H1 (cell line): Measurements from ENCODE around the gene EML1. TPM values are rescaled to one million over a fixed set of nuclear protein-coding genes. Genes with fewer than 3 reads are reported as not detected.

ENCODE experiments used
- CTCF ChIA-PET: fragments of 300-600 bp; sonication (Branson Sonifier 250); formaldehyde crosslinking; loops from one replicate; lab custom pipeline; 2021; ENCODE audit not compliant: partially characterized antibody; lab: Charles Lee
- POLR2A ChIA-PET: fragments of 300-600 bp; sonication (Branson Sonifier 250); formaldehyde crosslinking; loops from one replicate; lab custom pipeline; 2021; ENCODE audit warnings: inconsistent platforms; ENCODE audit not compliant: partially characterized antibody; lab: Charles Lee
- DNase-seq, 2 experiments: peaks; one replicate each; pipeline versions ENCODE4 v3.0.0 to v3.0.0-alpha.2; 2010 to 2022; ENCODE audit warnings: low spot score in 2 of 2, low read depth in 1 of 2, mixed read lengths in 1 of 2
- FAIRE-seq: peaks from 2 replicates; lab custom pipeline; 2011; peaks lifted over from hg19 to GRCh38; lab: Jason Lieb, UNC
- H2AFZ ChIP-seq: 2 replicates; pipeline ENCODE4 v1.8.1; 2012; ENCODE audit warnings: low read length, inconsistent platforms
- H2AK5ac ChIP-seq: 2 replicates; pipeline ENCODE4 v1.6.1; 2013; ENCODE audit warnings: low read depth, low read length
- H2BK120ac ChIP-seq: replicated peaks from 2 replicates; pipeline ENCODE3; 2013; ENCODE audit warnings: low read depth, low read length, inconsistent platforms
- H2BK12ac ChIP-seq: 2 replicates; pipeline ENCODE4 v1.6.1; 2013; ENCODE audit warnings: low read depth, low read length
- H2BK15ac ChIP-seq: 2 replicates; pipeline ENCODE4 v1.6.1; 2013; ENCODE audit warnings: low read length
- H2BK20ac ChIP-seq: 2 replicates; pipeline ENCODE4 v1.6.1; 2013; ENCODE audit warnings: low read length
- H2BK5ac ChIP-seq: 2 replicates; pipeline ENCODE4 v1.6.1; 2013; ENCODE audit warnings: low read depth, low read length
- H3K14ac ChIP-seq: 2 replicates; pipeline ENCODE4 v1.6.1; 2013; ENCODE audit warnings: inconsistent platforms; ENCODE audit not compliant: insufficient read length
- H3K18ac ChIP-seq: 2 replicates; pipeline ENCODE4 v1.6.1; 2013; ENCODE audit warnings: low read length; ENCODE audit errors: extremely low read depth
- H3K23ac ChIP-seq: 2 replicates; pipeline ENCODE4 v1.6.1; 2013; ENCODE audit warnings: inconsistent platforms; ENCODE audit not compliant: insufficient read length
- H3K23me2 ChIP-seq: 2 replicates; pipeline ENCODE4 v1.6.1; 2013; ENCODE audit warnings: low read depth, low read length
- H3K27ac ChIP-seq: 2 replicates; pipeline ENCODE4 v1.6.1; 2011; ENCODE audit warnings: low read depth, low read length, inconsistent platforms
- H3K27me3 ChIP-seq, 4 experiments: replicated peaks in 1 of 4; 1 replicate in 1 of 4; 2 replicates in 3 of 4; pipeline versions ENCODE4 v1.6.1 to v1.8.1; 2011 to 2013; ENCODE audit warnings: low read length in 3 of 4, mild to moderate bottlenecking in 3 of 4, inconsistent platforms in 2 of 4, mixed read lengths in 2 of 4, moderate library complexity in 1 of 4; ENCODE audit not compliant: control insufficient read depth in 3 of 4, insufficient read depth in 3 of 4; ENCODE audit errors: extremely low read depth in 1 of 4
- H3K36me3 ChIP-seq, 4 experiments: 2 replicates each; pipeline versions ENCODE4 v1.6.1 to v1.8.1; 2011 to 2013; ENCODE audit warnings: mild to moderate bottlenecking in 4 of 4, low read length in 3 of 4, moderate library complexity in 2 of 4, control low read depth in 1 of 4, inconsistent platforms in 1 of 4; ENCODE audit not compliant: insufficient read depth in 4 of 4, control insufficient read depth in 2 of 4
- H3K4ac ChIP-seq: replicated peaks from 2 replicates; pipeline ENCODE3; 2013; ENCODE audit warnings: low read length, low read depth, mixed read lengths, inconsistent platforms; ENCODE audit not compliant: insufficient read length
- H3K4me1 ChIP-seq, 4 experiments: replicated peaks in 1 of 4; 1 replicate in 1 of 4; 2 replicates in 3 of 4; pipeline versions ENCODE4 v1.6.1 to v1.8.1; 2011 to 2013; ENCODE audit warnings: low read length in 3 of 4, inconsistent platforms in 2 of 4, mixed read lengths in 1 of 4; ENCODE audit not compliant: insufficient read depth in 4 of 4, control insufficient read depth in 3 of 4
- H3K4me2 ChIP-seq, 2 experiments: 2 replicates each; pipeline versions ENCODE4 v1.6.1 to v1.8.1; 2011 to 2013; ENCODE audit warnings: low read depth in 2 of 2, low read length in 2 of 2, control low read depth in 1 of 2, inconsistent platforms in 1 of 2, mild to moderate bottlenecking in 1 of 2; ENCODE audit not compliant: insufficient read depth in 1 of 2
- H3K4me3 ChIP-seq, 4 experiments: fragments of 200-600, 300-600 bp in 1 of 4; sonication (generic), shearing (Covaris generic), sonication (Bioruptor Twin) in 1 of 4; 2 replicates each; pipeline versions ENCODE4 v1.5.1 to v1.8.1; 2011 to 2016; ENCODE audit warnings: low read length in 4 of 4, low read depth in 3 of 4, control low read depth in 2 of 4, inconsistent platforms in 2 of 4, mild to moderate bottlenecking in 2 of 4, mixed read lengths in 1 of 4, moderate library complexity in 1 of 4; ENCODE audit not compliant: insufficient read depth in 2 of 4; ENCODE audit errors: extremely low read depth in 1 of 4
- H3K56ac ChIP-seq: replicated peaks from 2 replicates; pipeline ENCODE3; 2013; ENCODE audit warnings: low read depth, mild to moderate bottlenecking, mixed read lengths, low read length, inconsistent platforms; ENCODE audit not compliant: insufficient read length
- H3K79me1 ChIP-seq: 2 replicates; pipeline ENCODE4 v1.6.1; 2013; ENCODE audit warnings: low read depth, low read length, control low read depth
- H3K79me2 ChIP-seq, 2 experiments: 2 replicates each; pipeline versions ENCODE4 v1.6.1 to v1.8.1; 2012 to 2013; ENCODE audit warnings: low read length in 2 of 2, mild to moderate bottlenecking in 2 of 2, inconsistent platforms in 1 of 2; ENCODE audit not compliant: insufficient read depth in 2 of 2, control insufficient read depth in 1 of 2
- H3K9ac ChIP-seq, 4 experiments: replicated peaks in 1 of 4; 1 replicate in 1 of 4; 2 replicates in 3 of 4; pipeline versions ENCODE4 v1.6.1 to v1.8.1; 2011 to 2013; ENCODE audit warnings: low read depth in 3 of 4, low read length in 3 of 4, control low read depth in 2 of 4, mild to moderate bottlenecking in 2 of 4, moderate library complexity in 2 of 4, inconsistent platforms in 1 of 4; ENCODE audit errors: extremely low read depth in 1 of 4
- H3K9me3 ChIP-seq, 2 experiments: 2 replicates each; pipeline versions ENCODE4 v1.6.1 to v1.8.1; 2012 to 2013; ENCODE audit warnings: mild to moderate bottlenecking in 2 of 2, moderate library complexity in 2 of 2, control low read depth in 1 of 2, inconsistent platforms in 1 of 2, low read depth in 1 of 2, low read length in 1 of 2, mixed read lengths in 1 of 2; ENCODE audit not compliant: insufficient read depth in 2 of 2
- H4K20me1 ChIP-seq, 2 experiments: replicated peaks in 1 of 2; 2 replicates each; pipeline versions ENCODE3 to v1.8.1; 2011 to 2013; ENCODE audit warnings: inconsistent platforms in 2 of 2, low read length in 2 of 2, mild to moderate bottlenecking in 1 of 2; ENCODE audit not compliant: insufficient read depth in 2 of 2, control insufficient read depth in 1 of 2
- H4K5ac ChIP-seq: 2 replicates; pipeline ENCODE4 v1.6.1; 2013; ENCODE audit warnings: low read length, low read depth, mixed read lengths, inconsistent platforms; ENCODE audit not compliant: insufficient read length
- H4K8ac ChIP-seq: 2 replicates; pipeline ENCODE4 v1.8.0; 2013; ENCODE audit warnings: mild to moderate bottlenecking, moderate library complexity, low read length, inconsistent platforms; ENCODE audit not compliant: insufficient read depth; ENCODE audit errors: extremely low read depth
- H4K91ac ChIP-seq: replicated peaks from 2 replicates; pipeline ENCODE3; 2013; ENCODE audit warnings: low read length, mixed read lengths, inconsistent platforms; ENCODE audit not compliant: insufficient read length
- RAD21 ChIP-seq, 2 experiments: IDR thresholded peaks in 1 of 2; conservative IDR thresholded peaks in 1 of 2; 2 replicates each; pipeline ENCODE4 v1.6.1; 2011; ENCODE audit warnings: low read depth in 2 of 2, low read length in 2 of 2, improper control_type of control experiment in 1 of 2, inconsistent platforms in 1 of 2, mild to moderate bottlenecking in 1 of 2, moderate library complexity in 1 of 2
- SAP30 ChIP-seq: fragments of 300-600 bp; sonication (generic); IDR thresholded peaks from 2 replicates; pipeline ENCODE4 v1.7.1; 2012; ENCODE audit warnings: low read length, moderate library complexity, mild to moderate bottlenecking, inconsistent platforms; ENCODE audit not compliant: insufficient read depth, insufficient replicate concordance
- SRF ChIP-seq: IDR thresholded peaks from 2 replicates; pipeline ENCODE4 v1.6.1; 2011; ENCODE audit warnings: mild to moderate bottlenecking, low read depth, low read length, moderate library complexity
- TBP ChIP-seq: IDR thresholded peaks from 2 replicates; pipeline ENCODE4 v1.6.1; 2011; ENCODE audit warnings: low read depth, low read length, improper control_type of control experiment
- WGBS, 2 experiments: shearing (Covaris generic) in 1 of 2; methylation state at CpG; one replicate each; pipeline versions ENCODE4 v1.1.6 to v1.1.7; 2013 to 2015; ENCODE audit warnings: low lambda C conversion rate in 2 of 2, mixed read lengths in 2 of 2, inconsistent platforms in 1 of 2, low coverage in 1 of 2, missing lambda C conversion rate in 1 of 2; ENCODE audit not compliant: insufficient replicate concordance in 2 of 2, insufficient coverage in 1 of 2, insufficient read length in 1 of 2; ENCODE audit errors: extremely low coverage in 1 of 2, missing lambda C conversion rate in 1 of 2; 5-methylcytosine and 5-hydroxymethylcytosine counted together
- polyA plus RNA-seq, 7 experiments: library from polyadenylated mRNA; depleted of rRNA in 3 of 7; stranded (reverse) in 5 of 7; unstranded in 2 of 7; fragments of >200 nt in 5 of 7; fragments of 200-250 nt in 2 of 7; gene quantifications; 1 replicate in 5 of 7; 2 replicates in 1 of 7; 4 replicates in 1 of 7; pipeline versions ENCODE4 v1.2.1 to v1.2.3, GENCODE V29; 2011 to 2013; ENCODE audit warnings: missing spikeins in 2 of 7, mixed read lengths in 2 of 7
- total RNA-seq: library from RNA; stranded (reverse); fragmentation: NEBNext Ultra II Directional; extraction: Animal tissue kit (Norgen Biotek cat#: 25700); gene quantifications from 2 replicates; pipeline ENCODE4 v1.2.1, GENCODE V29; 2021

EML1 gene
- total and polyA plus RNA-seq, 2 of the 8 experiments (the other 6 are each of a cell fraction or from before 2014, with no cell fraction given): 11.1 to 24.7 TPM

DNA sequence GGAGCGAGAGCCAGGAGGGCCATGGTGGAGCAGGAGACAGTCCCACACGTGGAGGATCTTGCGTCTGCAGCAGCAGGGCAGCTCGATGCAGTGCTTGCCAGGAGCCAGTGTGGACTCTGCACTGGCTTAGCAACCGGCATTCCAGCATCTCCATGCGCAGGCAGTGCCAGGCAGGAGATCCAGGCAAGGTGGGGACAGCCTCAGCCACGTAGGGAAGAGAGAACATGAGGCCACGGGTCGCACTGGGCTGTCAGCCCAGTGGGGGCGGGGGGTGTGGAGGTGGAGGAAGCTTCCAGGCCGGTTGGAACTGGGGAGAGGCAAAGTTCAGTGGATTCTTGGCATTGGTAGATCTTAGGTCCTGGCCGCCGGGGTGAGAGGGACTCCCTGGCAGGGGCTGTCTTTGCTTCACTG, 151.0 kb downstream of the EML1 start:
- Histone ChIP-seq H3K23me2 (peaks cover 3% of the 10 kb centered on the region; the same call in 1 of the 2 replicates), H3K23ac (no peak overlapping the region), H3K4me2 (no peak overlapping the region), H2BK120ac (no peak overlapping the region), H3K14ac (no peak overlapping the region), H3K36me3 (peaks cover 0 to 15% (median 3%) of the 10 kb centered on the region in 4 experiments; a peak in 5 of 8 replicates), H3K18ac (no peak overlapping the region), H3K4me1 (peaks cover 0 to 9% (median 2%) of the 10 kb centered on the region in 4 experiments; a peak in 4 of 7 replicates), H4K20me1 (no peaks in the 10 kb centered on the region), H3K56ac (no peak overlapping the region), H3K27me3 (0 out of 7 replicates have a peak, but pooled peaks cover 0 to 3% (median 0%) of the 10 kb centered on the region in 4 experiments), H3K4me3 (no peak overlapping the region), H3K27ac (no peak overlapping the region), H3K9me3 (no peaks in the 10 kb centered on the region), H3K4ac (no peak overlapping the region), H3K79me2 (no peaks in the 10 kb centered on the region), H2BK15ac (no peak overlapping the region), H2BK20ac (no peak overlapping the region), H3K9ac (no peak overlapping the region), H3K79me1 (no peaks in the 10 kb centered on the region), H2BK12ac (no peak overlapping the region), H2AK5ac (no peak overlapping the region), H4K91ac (no peak overlapping the region), H4K8ac (no peak overlapping the region), H4K5ac (no peak overlapping the region), H2BK5ac (no peak overlapping the region), H2AFZ (no peak overlapping the region)
- FAIRE-seq (no peak), DNase-seq (no peak)
- no peak for TF ChIP-seq RAD21 (IDR thresholded peaks at IDR 0.05 in 1 of 2, conservative IDR thresholded peaks at IDR 0.05 in 1 of 2; ENCODE audit: low read depth in 2 of 2, low read length in 2 of 2)
- no peak for TF ChIP-seq TBP
- TF ChIP-seq SRF: no peak
- no peak for TF ChIP-seq SAP30
- POLR2A ChIA-PET: no interaction called here
- WGBS, 2 experiments: 85% methylated on average over 12 of the region's 13 CpGs; no CpG with 5 or more reads in 1 of the 2 experiments
- CTCF ChIA-PET: interaction anchor here (0.7 to 1.7 kb wide), 4 partner anchors 28 to 163 kb away, joined by 3 to 4 read pairs (median 4); no protein-coding TSS in a partner anchor
